Endothelial cell of umbilical vein (primary cell): ENCODE measurements around the gene SRD5A1. TPM values are rescaled to one million over a fixed set of nuclear protein-coding genes. Genes with fewer than 3 reads are reported as not detected.
A peak's percentile ranks its signal among the peaks of the same experiment; 100 is the strongest.

Source experiments
- BruUV-seq: library from RNA; stranded (reverse); fragments of 400-500 nt; replicated peaks from 2 replicates; lab custom pipeline; 2021; lab: Mats Ljungman, UMichigan
- CTCF ChIA-PET: fragments of 300-600, 350-600 bp; sonication (Branson Sonifier 250); formaldehyde crosslinking; loops from one replicate; lab custom pipeline; 2021; ENCODE audit warnings: antibody characterized with exemption, inconsistent platforms; lab: Charles Lee
- POLR2A ChIA-PET: fragments of 300-600, 350-600 bp; sonication (Branson Sonifier 250); formaldehyde crosslinking; loops from one replicate; lab custom pipeline; 2021; ENCODE audit warnings: antibody characterized with exemption, inconsistent platforms; lab: Charles Lee
- DNase-seq: peaks from one replicate; pipeline ENCODE4 v3.0.0-alpha.2; 2011; ENCODE audit warnings: low read depth, low spot score
- FAIRE-seq: peaks from 2 replicates; lab custom pipeline; 2011; peaks lifted over from hg19 to GRCh38; lab: Jason Lieb, UNC
- H2AFZ ChIP-seq: 2 replicates; pipeline ENCODE4 v1.6.0; 2012; ENCODE audit warnings: low read depth, low read length, control low read depth, inconsistent platforms
- H3K27ac ChIP-seq: 2 replicates; pipeline ENCODE4 v1.5.1; 2011; ENCODE audit warnings: low read depth, mild to moderate bottlenecking, control low read depth, low read length, moderate library complexity; ENCODE audit not compliant: insufficient read depth
- H3K27me3 ChIP-seq, 2 experiments: 2 replicates each; pipeline versions ENCODE4 v1.6.0 to v1.6.1; 2011; ENCODE audit warnings: low read length in 2 of 2, mixed read lengths in 1 of 2; ENCODE audit not compliant: control insufficient read depth in 2 of 2, insufficient read depth in 2 of 2
- H3K36me3 ChIP-seq, 2 experiments: 2 replicates in 1 of 2; 3 replicates in 1 of 2; pipeline ENCODE4 v1.5.1; 2011; ENCODE audit warnings: low read length in 2 of 2, mild to moderate bottlenecking in 1 of 2, moderate library complexity in 1 of 2; ENCODE audit not compliant: control insufficient read depth in 2 of 2, insufficient read depth in 2 of 2; ENCODE audit errors: extremely low read depth in 1 of 2
- H3K4me1 ChIP-seq: 3 replicates; pipeline ENCODE4 v1.5.1; 2011; ENCODE audit warnings: mild to moderate bottlenecking, low read length; ENCODE audit not compliant: control insufficient read depth, insufficient read depth; ENCODE audit errors: extremely low read depth
- H3K4me2 ChIP-seq: 2 replicates; pipeline ENCODE4 v1.6.1; 2011; ENCODE audit warnings: low read length, control low read depth, mixed read lengths; ENCODE audit not compliant: insufficient read depth
- H3K4me3 ChIP-seq, 3 experiments: fragments of 200-600 bp in 1 of 3; sonication (generic), shearing (Covaris generic) in 1 of 3; replicated peaks in 1 of 3; 2 replicates each; pipeline ENCODE4 v1.5.1; 2011 to 2016; ENCODE audit warnings: control low read depth in 3 of 3, low read length in 3 of 3, mild to moderate bottlenecking in 2 of 3, inconsistent platforms in 1 of 3, low read depth in 1 of 3, moderate library complexity in 1 of 3; ENCODE audit not compliant: insufficient read depth in 1 of 3
- H3K79me2 ChIP-seq: 2 replicates; pipeline ENCODE4 v1.6.0; 2012; ENCODE audit warnings: low read length, inconsistent platforms; ENCODE audit not compliant: control insufficient read depth, insufficient read depth
- H3K9ac ChIP-seq: replicated peaks from 2 replicates; pipeline ENCODE3; 2011; ENCODE audit warnings: low read length, control low read depth; ENCODE audit not compliant: insufficient read depth; ENCODE audit errors: extremely low read depth
- H3K9me1 ChIP-seq: replicated peaks from 3 replicates; pipeline ENCODE4 v1.6.0; 2011; ENCODE audit warnings: mild to moderate bottlenecking, low read length; ENCODE audit not compliant: control insufficient read depth, insufficient read depth; ENCODE audit errors: extremely low read depth
- H3K9me3 ChIP-seq: replicated peaks from 2 replicates; pipeline ENCODE4 v1.5.1; 2012; ENCODE audit warnings: low read length, inconsistent platforms; ENCODE audit not compliant: control insufficient read depth, insufficient read depth
- H4K20me1 ChIP-seq: replicated peaks from 2 replicates; pipeline ENCODE3; 2011; ENCODE audit warnings: mild to moderate bottlenecking, low read length; ENCODE audit not compliant: control insufficient read depth, insufficient read depth; ENCODE audit errors: extremely low read depth
- EZH2 ChIP-seq: IDR thresholded peaks from 2 replicates; pipeline ENCODE4 v1.6.1; 2012; ENCODE audit warnings: borderline replicate concordance, low read depth, mild to moderate bottlenecking, moderate library complexity, low read length, inconsistent platforms; ENCODE audit not compliant: severe bottlenecking
- FOS ChIP-seq: IDR thresholded peaks from 2 replicates; pipeline ENCODE4 v1.6.1; 2011; ENCODE audit warnings: mild to moderate bottlenecking, low read length, moderate library complexity, borderline replicate concordance; ENCODE audit not compliant: insufficient read depth
- GATA2 ChIP-seq: IDR thresholded peaks from 2 replicates; pipeline ENCODE4 v1.7.0; 2011; ENCODE audit warnings: low read depth, mild to moderate bottlenecking, moderate library complexity, mixed read lengths, low read length; ENCODE audit not compliant: insufficient read length, insufficient read depth
- JUN ChIP-seq: IDR thresholded peaks from 2 replicates; pipeline ENCODE4 v1.6.1; 2011; ENCODE audit warnings: borderline replicate concordance, low read depth; ENCODE audit not compliant: insufficient read length, insufficient read depth
- MYC ChIP-seq: IDR thresholded peaks from one replicate; pipeline ENCODE4 v1.6.1; 2011; ENCODE audit warnings: mild to moderate bottlenecking, low read depth, low read length
- POLR2A ChIP-seq: IDR thresholded peaks from 2 replicates; pipeline ENCODE4 v1.6.1; 2012; ENCODE audit warnings: low read depth, mild to moderate bottlenecking, control low read depth, low read length
- POLR2AphosphoS5 ChIP-seq: IDR thresholded peaks from 2 replicates; pipeline ENCODE4 v1.6.1; 2012; ENCODE audit warnings: low read depth, mild to moderate bottlenecking, control low read depth, low read length, moderate library complexity; ENCODE audit not compliant: insufficient read depth
- dilution Hi-C: fragments of 300-500 bp; cut with MboI; formaldehyde crosslinking; loops from one replicate; pipeline ENCODE4 v1.15.0; 2019; ENCODE audit warnings: low sequenced_read_pairs; ENCODE audit not compliant: extremely low pct_ligation_motif_present
- intact Hi-C: fragments of 100-400 bp; cut with micrococcal nuclease; formaldehyde crosslinking; loops from one replicate; pipeline ENCODE4 v1.10.0; 2022
- polyA plus RNA-seq, 4 experiments: library from polyadenylated mRNA; depleted of rRNA in 3 of 4; stranded (reverse) in 3 of 4; unstranded in 1 of 4; fragments of >200 nt; gene quantifications; 2 replicates each; pipeline versions ENCODE4 v1.2.1 to v1.2.3, GENCODE V29; 2011 to 2012; ENCODE audit warnings: missing spikeins in 1 of 4
- total RNA-seq: library from RNA; stranded (reverse); gene quantifications from 2 replicates; pipeline ENCODE4 v1.2.3, GENCODE V29; 2021
- TF ChIP-seq, protein P1 (sequence below), 2 donors: IDR thresholded peaks; 1 replicate in 1 of 2; 2 replicates in 1 of 2; pipeline ENCODE4 v1.5.1; 2011; ENCODE audit warnings: low read length in 2 of 2, mild to moderate bottlenecking in 2 of 2, moderate library complexity in 2 of 2, control low read depth in 1 of 2, inconsistent platforms in 1 of 2, low read depth in 1 of 2; ENCODE audit not compliant: insufficient read depth in 1 of 2; ENCODE audit errors: extremely low read depth in 1 of 2
- TF ChIP-seq, protein P2 (sequence below): IDR thresholded peaks from 2 replicates; pipeline ENCODE4 v1.6.1; 2011; ENCODE audit not compliant: insufficient read depth, insufficient read length

The SRD5A1 gene
- total and polyA plus RNA-seq, 2 donors (not counting 3 experiments of a cell fraction or from before 2014, with no cell fraction given): 11.6 to 14.8 TPM

DNA sequence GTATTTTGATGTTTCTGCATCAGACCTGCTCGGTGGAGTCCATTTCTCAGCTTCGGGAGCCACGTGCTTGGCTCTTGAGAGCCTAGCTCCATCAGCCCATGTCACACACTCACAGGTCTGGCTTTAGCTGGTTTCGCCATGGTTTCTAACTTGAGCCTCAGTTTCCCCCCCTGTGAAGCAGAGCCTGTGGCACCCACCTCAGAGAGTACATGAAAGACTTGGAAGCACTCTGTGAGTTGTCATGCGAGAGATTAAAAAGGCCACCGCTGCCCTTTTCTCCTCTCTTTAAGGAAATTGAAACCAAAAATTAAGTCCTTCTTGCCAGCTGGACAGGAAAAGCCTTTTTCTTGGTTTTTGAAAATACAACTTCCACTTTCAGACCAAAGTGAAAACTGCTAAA, 88.8 kb downstream of the SRD5A1 start:
- no TSS peak for BruUV-seq
- Histone ChIP-seq H3K36me3 (peaks cover 3 to 4% of the 10 kb centered on the region in 2 experiments), H3K4me3 (peak overlapping the region in 1 of 3 experiments; percentile 15), H3K27me3 (no peaks in the 10 kb centered on the region), H3K9me3 (no peaks in the 10 kb centered on the region), H3K4me2 (peak overlapping the region; percentile 58), H2AFZ (no peak overlapping the region), H3K9me1 (no peaks in the 10 kb centered on the region), H3K4me1 (peaks cover 21% of the 10 kb centered on the region), H3K27ac (no peak overlapping the region), H3K9ac (no peak overlapping the region), H3K79me2 (peaks cover 97% of the 10 kb centered on the region), H4K20me1 (peaks cover 7% of the 10 kb centered on the region)
- ChIA-PET POLR2A (no interaction called here), CTCF (interaction anchor here (1.3 to 2.8 kb wide), 3 partner anchors 8 to 23 kb away, joined by 3 to 17 read pairs (median 8); no protein-coding TSS in a partner anchor)
- no peak for TF ChIP-seq GATA2
- no peak for TF ChIP-seq MYC
- TF ChIP-seq, protein P1, sequence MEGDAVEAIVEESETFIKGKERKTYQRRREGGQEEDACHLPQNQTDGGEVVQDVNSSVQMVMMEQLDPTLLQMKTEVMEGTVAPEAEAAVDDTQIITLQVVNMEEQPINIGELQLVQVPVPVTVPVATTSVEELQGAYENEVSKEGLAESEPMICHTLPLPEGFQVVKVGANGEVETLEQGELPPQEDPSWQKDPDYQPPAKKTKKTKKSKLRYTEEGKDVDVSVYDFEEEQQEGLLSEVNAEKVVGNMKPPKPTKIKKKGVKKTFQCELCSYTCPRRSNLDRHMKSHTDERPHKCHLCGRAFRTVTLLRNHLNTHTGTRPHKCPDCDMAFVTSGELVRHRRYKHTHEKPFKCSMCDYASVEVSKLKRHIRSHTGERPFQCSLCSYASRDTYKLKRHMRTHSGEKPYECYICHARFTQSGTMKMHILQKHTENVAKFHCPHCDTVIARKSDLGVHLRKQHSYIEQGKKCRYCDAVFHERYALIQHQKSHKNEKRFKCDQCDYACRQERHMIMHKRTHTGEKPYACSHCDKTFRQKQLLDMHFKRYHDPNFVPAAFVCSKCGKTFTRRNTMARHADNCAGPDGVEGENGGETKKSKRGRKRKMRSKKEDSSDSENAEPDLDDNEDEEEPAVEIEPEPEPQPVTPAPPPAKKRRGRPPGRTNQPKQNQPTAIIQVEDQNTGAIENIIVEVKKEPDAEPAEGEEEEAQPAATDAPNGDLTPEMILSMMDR (IDR thresholded peaks at IDR 0.05; ENCODE audit: extremely low read depth in 1 of 2, insufficient read depth in 1 of 2, low read depth in 1 of 2, low read length in 2 of 2): no peak
- no peak for TF ChIP-seq FOS
- no peak for TF ChIP-seq JUN
- TF ChIP-seq, protein P2, sequence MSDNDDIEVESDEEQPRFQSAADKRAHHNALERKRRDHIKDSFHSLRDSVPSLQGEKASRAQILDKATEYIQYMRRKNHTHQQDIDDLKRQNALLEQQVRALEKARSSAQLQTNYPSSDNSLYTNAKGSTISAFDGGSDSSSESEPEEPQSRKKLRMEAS: no peak
- TF ChIP-seq EZH2: no peak
- no peak for TF ChIP-seq POLR2AphosphoS5
- TF ChIP-seq POLR2A: no peak
- intact Hi-C loops (no loop called here), dilution Hi-C loops (no loop called here)
- peak; percentile 44 for FAIRE-seq
- DNase-seq: peak; percentile 39
